Esophagus (tissue), 2 donors: ENCODE measurements around the gene FLRT1. TPM values are rescaled to one million over a fixed set of nuclear protein-coding genes. Genes with fewer than 3 reads are reported as not detected.

Experiments used
- H3K27ac ChIP-seq, 2 donors: one replicate each; pipeline ENCODE4 v1.5.1; 2013; ENCODE audit warnings: low read depth in 2 of 2, mild to moderate bottlenecking in 2 of 2, inconsistent platforms in 1 of 2, low read length in 1 of 2, moderate library complexity in 1 of 2
- H3K27me3 ChIP-seq, 2 donors: one replicate each; pipeline ENCODE4 v1.6.1; 2013; ENCODE audit warnings: low read length in 2 of 2, control low read depth in 1 of 2, mild to moderate bottlenecking in 1 of 2; ENCODE audit not compliant: insufficient read depth in 2 of 2, control insufficient read depth in 1 of 2
- H3K36me3 ChIP-seq, 2 donors: one replicate each; pipeline ENCODE4 v1.6.1; 2013; ENCODE audit warnings: low read length in 1 of 2; ENCODE audit not compliant: control insufficient read depth in 2 of 2, insufficient read depth in 2 of 2
- H3K4me1 ChIP-seq, 2 donors: one replicate each; pipeline ENCODE4 v1.6.1; 2013; ENCODE audit warnings: low read length in 1 of 2; ENCODE audit not compliant: control insufficient read depth in 2 of 2, insufficient read depth in 2 of 2
- H3K4me3 ChIP-seq, 2 donors: one replicate each; pipeline ENCODE4 v1.5.1; 2013; ENCODE audit warnings: low read length in 2 of 2, mild to moderate bottlenecking in 2 of 2, low read depth in 1 of 2, moderate library complexity in 1 of 2
- H3K9me3 ChIP-seq, 2 donors: one replicate each; pipeline ENCODE4 v1.6.1; 2013; ENCODE audit warnings: mild to moderate bottlenecking in 2 of 2, low read depth in 1 of 2, low read length in 1 of 2, moderate library complexity in 1 of 2; ENCODE audit not compliant: control insufficient read depth in 2 of 2, insufficient read depth in 1 of 2
- WGBS, 2 donors: extraction: QIAGEN DNeasy Blood & Tissue Kit; methylation state at CpG; one replicate each; pipeline ENCODE4 v1.1.7; 2013; 5-methylcytosine and 5-hydroxymethylcytosine counted together
- polyA plus RNA-seq, 2 donors: library from polyadenylated mRNA; stranded (reverse); fragments of 200-250 nt; gene quantifications; one replicate each; pipeline ENCODE4 v1.2.3, GENCODE V29; 2013
- donor health status: healthy with polysubstance abuse.
- donor health status: Bipolar disorder and iron deficiency.

FLRT1 gene
- polyA plus RNA-seq, 2 donors, result 0.04 to 0.08 TPM

DNA sequence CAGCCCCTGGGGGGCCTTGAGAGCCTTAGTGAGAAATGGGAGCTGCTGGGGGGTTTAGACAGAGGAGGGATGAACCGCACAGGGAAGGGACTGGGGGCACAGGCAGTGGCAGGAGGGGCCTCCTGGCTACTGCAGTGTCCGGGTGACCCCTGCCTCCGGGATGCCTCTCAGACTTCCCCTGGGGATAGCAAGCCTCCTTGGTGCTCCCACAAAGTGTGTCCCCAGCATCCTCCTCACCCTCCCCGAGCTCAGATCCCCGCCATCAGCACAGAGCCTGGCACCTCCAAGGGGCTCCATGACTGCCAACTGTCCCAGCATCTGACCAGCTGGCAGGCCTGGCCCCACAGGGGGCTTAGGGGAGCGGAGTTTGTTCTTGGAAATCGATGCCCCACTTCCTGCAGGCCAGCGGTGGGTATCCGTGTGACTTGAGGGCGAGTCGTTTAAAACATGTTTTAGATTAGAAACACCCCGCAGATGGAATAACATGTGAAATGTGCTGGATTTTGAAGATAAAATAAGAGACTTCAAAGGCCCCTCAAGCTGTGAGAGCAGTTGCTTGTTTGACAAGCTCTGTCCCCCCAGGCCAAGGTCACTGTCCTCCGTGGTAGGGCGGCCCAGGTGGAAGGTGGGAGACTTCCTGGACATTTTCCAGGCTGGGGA is 13.5 kb upstream of the FLRT1 start:
- H3K4me3 ChIP-seq, result no peak overlapping the region
- H3K9me3 ChIP-seq, result no peaks in the 10 kb centered on the region
- peaks cover 0 to 5% of the 10 kb centered on the region in 2 donors for H3K4me1 ChIP-seq
- no peaks in the 10 kb centered on the region for H3K27me3 ChIP-seq
- H3K36me3 ChIP-seq, result no peaks in the 10 kb centered on the region
- H3K27ac ChIP-seq, result no peak overlapping the region
- 70 to 81% methylated on average over 14 of the region's 14 CpGs for WGBS, 2 donors

DNA sequence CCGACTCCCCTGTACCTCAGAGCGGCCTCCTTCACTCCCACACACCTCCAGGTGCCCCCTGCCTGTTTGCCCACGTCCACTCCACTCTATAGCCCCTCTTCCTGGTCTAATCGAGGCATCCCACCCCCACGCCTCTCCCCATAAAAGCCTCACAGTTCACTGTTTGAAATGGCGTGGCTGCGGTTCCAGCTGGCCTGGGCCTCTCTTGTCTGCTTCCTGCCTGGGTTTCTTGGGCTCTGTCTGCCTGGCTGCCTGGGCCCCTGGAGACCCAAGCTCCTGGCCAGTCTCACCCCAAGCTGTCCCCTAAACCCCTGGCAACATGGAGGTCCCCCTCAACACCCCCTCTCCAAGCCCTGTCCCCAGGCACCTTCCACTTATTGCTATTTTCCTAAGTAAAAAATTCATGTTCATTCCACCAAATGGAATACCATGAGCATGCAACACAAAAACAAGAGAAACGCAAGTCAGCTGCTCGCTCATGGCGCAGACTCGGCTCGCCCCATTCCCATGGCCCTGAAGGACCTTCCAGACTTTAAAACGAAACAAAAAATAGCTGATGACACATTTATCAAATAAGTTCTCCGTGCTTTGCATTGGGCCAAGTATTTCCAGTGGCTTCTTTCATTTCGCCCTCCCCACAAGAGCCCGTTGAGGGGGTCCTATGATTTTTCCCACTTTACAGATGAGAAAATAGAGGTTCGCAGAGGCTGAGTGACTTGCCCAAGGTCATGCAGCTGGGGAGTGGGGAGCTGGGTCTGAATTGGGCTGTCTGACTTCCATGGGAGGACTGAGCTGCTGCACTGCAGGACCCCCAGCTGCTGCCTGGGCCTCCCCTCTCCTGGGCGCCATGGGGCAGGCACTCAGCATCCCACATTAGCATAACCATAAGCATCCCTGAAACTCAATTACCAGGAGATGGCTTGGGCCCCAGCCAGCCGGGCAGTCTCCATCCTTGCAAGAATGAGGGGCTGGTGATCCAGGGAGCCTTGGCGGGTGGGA is 11.7 kb upstream of the FLRT1 start:
- no peaks in the 10 kb centered on the region for H3K36me3 ChIP-seq
- H3K27ac ChIP-seq, result no peak overlapping the region
- 86 to 87% methylated on average over 20 of the region's 20 CpGs for WGBS, 2 donors
- H3K27me3 ChIP-seq, result no peaks in the 10 kb centered on the region
- no peak overlapping the region for H3K4me3 ChIP-seq
- no peaks in the 10 kb centered on the region for H3K9me3 ChIP-seq
- peaks cover 3 to 5% of the 10 kb centered on the region in 2 donors for H3K4me1 ChIP-seq

DNA sequence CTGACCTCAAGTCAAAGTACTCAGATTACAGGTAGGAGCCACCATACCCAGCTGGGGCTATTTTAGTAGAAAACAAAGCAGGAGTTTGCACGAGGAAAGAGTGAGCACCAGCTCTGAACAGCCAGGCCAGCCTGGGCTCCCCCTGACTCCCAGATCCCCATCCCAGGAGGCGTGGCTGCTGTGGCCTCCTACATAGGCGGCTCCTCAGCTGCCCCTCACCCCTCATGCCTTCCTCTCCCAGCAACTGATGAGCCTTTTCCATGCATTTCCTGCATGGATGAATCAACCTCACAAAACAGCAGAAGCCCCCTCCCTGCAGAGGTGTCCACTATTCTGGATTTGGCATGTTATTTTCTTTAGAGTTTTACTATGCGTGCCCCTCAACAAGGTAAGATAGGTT is 10.5 kb upstream of the FLRT1 start:
- no peaks in the 10 kb centered on the region for H3K36me3 ChIP-seq
- H3K4me3 ChIP-seq, result no peak overlapping the region
- no peak overlapping the region for H3K27ac ChIP-seq
- peaks cover 3 to 5% of the 10 kb centered on the region in 2 donors for H3K4me1 ChIP-seq
- H3K27me3 ChIP-seq, result no peaks in the 10 kb centered on the region
- no peaks in the 10 kb centered on the region for H3K9me3 ChIP-seq
- WGBS, 2 donors, result 85 to 86% methylated on average over 4 of the region's 4 CpGs

DNA sequence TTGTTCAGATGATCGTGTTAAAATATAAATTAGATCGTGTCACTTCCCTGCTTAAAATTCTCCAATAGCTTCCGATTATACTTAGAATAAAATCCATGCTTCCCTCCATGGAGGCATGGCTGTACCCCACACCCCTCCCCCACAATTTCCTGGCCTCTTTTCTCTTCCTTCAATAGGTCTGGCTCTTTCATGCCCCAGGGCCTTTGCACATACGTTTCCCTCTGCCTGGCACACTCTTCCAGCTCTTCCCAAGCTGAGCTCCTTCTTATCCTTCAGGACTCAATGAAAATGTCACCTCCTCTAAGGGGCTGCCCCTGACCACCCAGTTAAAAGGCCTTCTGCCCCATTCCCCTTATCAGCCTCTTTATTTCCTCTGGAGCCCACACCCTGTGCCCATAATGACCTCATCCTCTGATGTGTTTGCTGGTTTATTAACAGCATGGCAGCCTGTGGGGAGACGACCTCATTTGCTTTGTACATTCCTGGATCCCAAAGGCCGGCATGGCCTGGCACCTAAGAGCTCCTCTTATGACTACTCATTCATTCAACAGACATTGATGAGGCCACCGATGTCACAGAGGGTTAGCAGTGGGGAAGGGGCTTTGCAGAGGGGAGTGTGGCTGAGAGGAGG is 9.0 kb upstream of the FLRT1 start:
- H3K4me1 ChIP-seq, result peaks cover 0 to 3% of the 10 kb centered on the region in 2 donors
- no peak overlapping the region for H3K4me3 ChIP-seq
- no peaks in the 10 kb centered on the region for H3K36me3 ChIP-seq
- H3K27me3 ChIP-seq, result no peaks in the 10 kb centered on the region
- H3K9me3 ChIP-seq, result no peaks in the 10 kb centered on the region
- 84 to 92% methylated on average over 7 of the region's 7 CpGs for WGBS, 2 donors
- no peak overlapping the region for H3K27ac ChIP-seq

DNA sequence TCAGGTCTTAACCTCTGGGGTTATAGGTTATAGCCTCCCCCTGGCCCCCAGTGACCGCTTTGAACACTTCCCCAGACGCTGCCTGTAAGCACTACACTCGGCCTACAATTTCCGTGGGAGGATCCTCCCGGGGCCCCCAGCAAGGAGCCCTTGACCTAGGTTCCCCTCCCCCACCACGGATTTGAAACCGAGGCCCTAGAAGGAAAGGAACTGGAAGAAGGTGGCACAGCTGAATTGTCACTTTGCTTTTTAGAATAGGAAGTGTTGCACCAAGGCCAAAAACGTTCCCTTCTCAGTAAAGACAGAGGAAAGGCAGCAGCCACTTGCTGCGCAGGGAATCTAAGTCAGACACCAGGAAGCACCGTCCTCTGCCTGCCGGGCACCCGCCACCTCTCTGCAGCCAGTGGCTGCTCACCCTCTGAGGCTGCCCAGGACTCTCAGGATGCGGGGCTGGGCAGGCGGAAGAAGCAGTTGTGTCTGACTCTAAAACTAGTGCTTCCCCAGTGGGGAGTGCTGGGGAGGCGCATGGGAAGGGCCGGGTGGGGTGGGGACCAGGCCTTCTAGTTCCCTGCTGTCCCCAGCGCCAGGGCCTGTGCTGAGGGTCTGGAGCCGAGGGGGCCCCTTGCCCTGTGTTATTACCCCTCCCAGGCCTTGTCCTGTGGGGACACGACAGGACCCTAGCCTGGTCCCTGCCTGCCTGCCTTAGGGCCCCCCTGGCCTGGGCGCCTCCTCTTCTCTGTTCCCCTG is 7.9 kb upstream of the FLRT1 start:
- peaks cover 0 to 3% of the 10 kb centered on the region in 2 donors for H3K4me1 ChIP-seq
- H3K27ac ChIP-seq, result no peak overlapping the region
- H3K4me3 ChIP-seq, result no peak overlapping the region
- H3K9me3 ChIP-seq, result no peaks in the 10 kb centered on the region
- no peaks in the 10 kb centered on the region for H3K27me3 ChIP-seq
- H3K36me3 ChIP-seq, result no peaks in the 10 kb centered on the region
- 56 to 64% methylated on average over 19 to 20 of the region's 20 CpGs for WGBS, 2 donors

DNA sequence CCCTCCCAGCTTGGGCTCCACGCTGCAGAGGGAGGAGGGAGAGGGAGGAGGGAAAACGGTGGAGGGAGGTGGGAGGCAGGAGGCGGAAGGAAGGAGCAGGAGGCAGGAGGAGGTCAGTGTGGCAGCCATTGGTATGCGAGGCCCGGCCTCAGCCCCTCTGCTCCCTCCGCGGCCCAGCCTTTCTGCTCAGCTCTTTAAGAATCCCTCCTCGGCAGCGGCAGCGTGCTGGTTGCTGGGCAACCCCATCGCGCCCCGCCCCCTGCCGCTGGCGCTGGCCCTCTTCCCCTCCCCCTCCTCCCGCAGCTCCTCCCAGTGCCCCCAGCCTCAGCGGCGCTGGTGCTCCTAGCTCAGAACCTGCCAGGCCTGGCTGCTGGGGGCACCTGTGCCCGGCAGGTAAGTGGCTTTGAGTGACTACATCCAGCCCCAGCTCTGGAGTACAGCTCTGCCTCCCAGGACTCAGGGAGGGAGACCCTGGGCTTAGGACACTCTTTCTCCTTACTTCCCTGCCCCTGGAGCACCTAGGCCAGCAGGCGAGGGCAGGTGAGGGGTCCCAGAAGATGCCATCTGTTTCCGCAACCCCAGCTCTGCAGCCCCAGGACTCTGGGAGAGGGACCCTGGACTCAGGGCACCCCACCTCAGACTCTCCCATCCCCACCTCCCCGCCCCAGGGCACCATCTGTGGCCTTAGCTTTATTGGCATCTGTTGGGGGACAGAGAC is 7.2 kb upstream of the FLRT1 start:
- Histone ChIP-seq H3K4me1 (peaks cover 0 to 3% of the 10 kb centered on the region in 2 donors), H3K9me3 (no peaks in the 10 kb centered on the region), H3K4me3 (no peak overlapping the region), H3K36me3 (no peaks in the 10 kb centered on the region), H3K27me3 (no peaks in the 10 kb centered on the region), H3K27ac (no peak overlapping the region)
- WGBS, 2 donors, result 16 to 37% methylated on average over 13 to 22 of the region's 22 CpGs

DNA sequence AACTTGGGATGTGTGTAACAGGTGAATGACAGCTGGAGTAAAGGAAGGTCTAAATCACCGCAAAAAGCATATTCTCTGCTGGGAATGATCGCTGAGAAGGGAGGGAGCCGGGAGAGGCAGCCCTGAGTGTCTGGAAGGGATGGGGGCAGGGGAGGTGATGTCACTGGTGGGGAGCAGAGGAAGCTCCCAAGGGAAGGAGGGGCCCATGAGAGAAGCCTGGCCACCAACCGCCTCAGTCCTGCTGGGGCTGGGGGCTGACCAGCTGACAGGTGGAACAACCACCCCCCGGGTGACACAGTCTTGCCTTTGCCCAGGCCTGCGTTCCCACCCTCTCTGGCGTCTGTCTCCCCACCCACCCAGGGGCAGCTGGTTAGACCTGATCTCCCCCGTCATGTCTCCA is 6.0 kb upstream of the FLRT1 start:
- Histone ChIP-seq H3K9me3 (no peaks in the 10 kb centered on the region), H3K27ac (no peak overlapping the region), H3K4me3 (no peak overlapping the region), H3K27me3 (no peaks in the 10 kb centered on the region), H3K36me3 (no peaks in the 10 kb centered on the region), H3K4me1 (peaks cover 0 to 3% of the 10 kb centered on the region in 2 donors)
- WGBS, 2 donors, result 80 to 83% methylated on average over 5 to 8 of the region's 8 CpGs

DNA sequence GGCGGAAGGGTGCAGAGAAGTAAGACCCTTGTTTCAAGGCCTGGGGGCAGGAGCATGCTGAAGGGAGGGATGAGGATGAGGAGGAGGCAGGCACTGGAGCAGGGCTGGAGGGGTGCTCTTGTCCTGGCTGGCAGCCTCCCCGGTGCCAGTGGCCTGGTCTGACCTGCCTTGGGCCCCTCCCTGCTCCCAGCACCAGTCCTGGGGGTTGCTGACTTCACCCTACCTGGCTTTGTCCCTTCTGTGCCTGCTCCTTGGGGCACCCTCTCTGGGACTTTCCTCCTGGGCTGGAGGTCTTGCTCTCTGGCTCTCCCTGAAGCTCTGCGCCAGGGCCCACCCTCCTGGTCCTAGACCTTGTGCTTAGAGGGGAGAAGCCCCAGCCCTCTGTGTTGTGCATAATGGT is 4.7 kb upstream of the FLRT1 start:
- Histone ChIP-seq H3K4me3 (no peak overlapping the region), H3K4me1 (peaks cover 0 to 6% of the 10 kb centered on the region in 2 donors), H3K9me3 (no peaks in the 10 kb centered on the region), H3K27me3 (peaks cover 0 to 6% of the 10 kb centered on the region in 2 donors), H3K27ac (no peak overlapping the region), H3K36me3 (no peaks in the 10 kb centered on the region)
- 77 to 82% methylated on average over 3 of the region's 3 CpGs for WGBS, 2 donors
